Breast epithelium (tissue), 3 donors: ENCODE results near the gene ZNF586.

Experiments
- CTCF ChIP-seq, 3 donors: fragments of 450-650 bp; IDR thresholded peaks; one replicate each; pipeline ENCODE4 v1.5.1; 2016 to 2017; ENCODE audit warnings: antibody characterized with exemption in 3 of 3, mild to moderate bottlenecking in 3 of 3, moderate library complexity in 3 of 3
- POLR2A ChIP-seq: fragments of 450-650 bp; IDR thresholded peaks from one replicate; pipeline ENCODE4 v1.6.1; 2016; ENCODE audit warnings: antibody characterized with exemption, mild to moderate bottlenecking, moderate library complexity
- POLR2AphosphoS5 ChIP-seq, 3 donors: sonication (generic); formaldehyde crosslinking; IDR thresholded peaks; one replicate each; pipeline ENCODE4 v1.6.1; 2017; ENCODE audit warnings: antibody characterized with exemption in 3 of 3

- TF ChIP-seq CTCF (IDR thresholded peaks at IDR 0.05) (no peak), POLR2AphosphoS5 (IDR thresholded peaks at IDR 0.05) (no peak), POLR2A (no peak)
Observed at GRCh38 chr19:57818378-57818777, 48.9 kb downstream of the ZNF586 start.
